ENCODE results near the gene ALG8. TPM values are rescaled to one million over a fixed set of nuclear protein-coding genes. Genes with fewer than 3 reads are reported as not detected.
"Not testable (repeated sequence)": the region's sequence is repeated elsewhere in the genome, so short reads cannot be mapped to it uniquely, and the experiment has no call there.

ALG8 gene
- total RNA-seq: 23.5 and 30.6 TPM in 2 replicates

DNA sequence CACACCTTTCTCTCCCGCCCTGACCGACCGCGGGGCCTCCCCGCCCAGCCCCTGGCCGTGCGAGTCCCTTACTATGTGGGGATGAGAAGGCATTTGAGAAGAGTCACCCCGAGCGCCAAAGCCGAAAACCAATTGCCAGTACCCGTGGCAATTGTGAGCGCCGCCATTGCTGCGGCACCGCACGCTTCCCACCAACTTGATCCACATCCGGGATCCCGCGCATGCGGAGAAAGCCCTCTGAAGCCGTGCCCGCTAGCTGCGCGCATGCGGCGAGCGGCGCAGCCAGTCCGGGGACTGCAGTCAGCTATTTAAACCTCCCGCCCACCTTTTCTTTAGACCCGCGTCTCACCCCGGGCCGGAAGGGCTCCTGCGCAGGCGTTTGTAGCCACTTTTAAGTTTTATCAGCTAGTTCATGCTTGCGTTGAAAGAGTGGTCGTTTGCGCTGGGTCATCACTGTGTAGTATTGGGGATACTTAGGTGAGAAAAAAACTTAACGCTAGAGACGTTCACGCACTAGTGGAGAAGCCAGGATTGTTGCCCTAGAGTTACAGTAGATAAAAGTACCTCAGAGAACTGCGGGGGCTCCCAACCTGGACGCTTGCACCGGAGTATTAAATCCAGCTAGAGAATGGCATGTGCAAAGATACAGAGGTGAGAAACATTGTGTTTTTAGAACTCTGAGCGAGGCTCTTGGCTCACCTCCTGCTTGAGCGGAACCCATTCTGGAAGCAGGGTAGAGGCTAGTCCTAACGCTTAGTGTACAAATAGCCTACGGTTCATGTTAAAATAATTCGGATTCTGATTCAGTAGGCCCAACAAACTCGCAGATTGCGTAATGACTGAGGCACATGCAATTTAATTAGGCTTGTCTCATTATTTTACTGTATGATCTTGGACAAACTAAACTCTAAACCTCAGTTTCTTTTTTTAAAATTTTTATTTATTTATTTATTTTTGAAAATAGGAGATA lies at the start of gene ALG8:
ALG8 (minus strand) TSS at position 205 of the 970 bp plus-strand sequence; CDS start at position 167, 38 bp downstream.
- DNase-seq (ENCODE audit: low read depth in 2 of 2): peak; percentile 96 to 97

DNA sequence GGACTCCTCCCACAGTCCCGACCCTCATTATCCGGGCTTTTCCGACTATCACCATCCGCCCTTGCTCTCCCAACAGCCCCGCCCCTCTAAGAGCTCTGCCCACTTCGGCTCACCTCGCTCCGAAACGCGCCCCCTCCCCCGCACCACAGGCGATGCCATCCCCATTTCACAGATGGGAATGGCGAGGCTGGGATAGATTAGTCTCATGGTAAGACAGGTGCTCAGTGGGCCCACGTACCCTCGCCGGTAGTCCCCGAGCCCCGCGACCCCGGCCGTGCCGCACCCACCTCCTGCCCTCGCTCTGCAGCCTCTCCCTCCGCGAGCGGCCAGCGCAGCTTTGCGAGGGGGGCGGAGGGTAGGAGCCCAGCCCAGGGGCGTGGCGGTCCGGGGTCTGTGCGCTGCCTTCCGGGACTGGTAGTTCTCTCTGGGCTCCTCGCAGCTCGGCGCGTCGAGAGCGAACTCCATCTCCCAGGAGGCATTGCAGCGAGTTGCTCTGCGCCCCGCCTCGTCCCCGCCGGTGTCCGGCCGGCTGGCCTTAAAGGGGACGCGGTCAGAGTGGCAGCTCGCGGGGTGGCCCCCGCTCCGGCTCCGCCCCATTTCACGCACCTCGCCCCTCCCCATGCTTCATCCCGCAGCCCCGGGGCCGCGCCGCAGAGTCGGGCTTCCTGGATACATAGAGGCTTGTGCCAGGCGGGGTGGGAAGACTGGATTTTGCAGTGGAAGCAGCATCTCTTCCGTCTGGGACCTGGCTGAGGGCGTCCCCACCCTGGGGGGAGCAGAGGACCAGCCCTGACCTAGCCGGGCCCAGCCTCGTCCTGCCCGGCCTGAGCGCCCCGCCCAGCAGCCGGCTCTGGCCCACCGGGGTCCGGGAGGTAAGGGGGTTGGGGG lies 49.1 kb upstream of the ALG8 start, which contains the start of the genes KCTD21 and USP35:
KCTD21 (minus strand) TSS at position 341 of the 888 bp plus-strand sequence. CDS start 14,072 bp downstream, outside the sequence.
USP35 (plus strand) TSS at position 634 of the 888 bp plus-strand sequence. CDS start 7,327 bp downstream, outside the sequence.
- peak; percentile 97 to 99 for DNase-seq (ENCODE audit: low read depth in 2 of 2)

DNA sequence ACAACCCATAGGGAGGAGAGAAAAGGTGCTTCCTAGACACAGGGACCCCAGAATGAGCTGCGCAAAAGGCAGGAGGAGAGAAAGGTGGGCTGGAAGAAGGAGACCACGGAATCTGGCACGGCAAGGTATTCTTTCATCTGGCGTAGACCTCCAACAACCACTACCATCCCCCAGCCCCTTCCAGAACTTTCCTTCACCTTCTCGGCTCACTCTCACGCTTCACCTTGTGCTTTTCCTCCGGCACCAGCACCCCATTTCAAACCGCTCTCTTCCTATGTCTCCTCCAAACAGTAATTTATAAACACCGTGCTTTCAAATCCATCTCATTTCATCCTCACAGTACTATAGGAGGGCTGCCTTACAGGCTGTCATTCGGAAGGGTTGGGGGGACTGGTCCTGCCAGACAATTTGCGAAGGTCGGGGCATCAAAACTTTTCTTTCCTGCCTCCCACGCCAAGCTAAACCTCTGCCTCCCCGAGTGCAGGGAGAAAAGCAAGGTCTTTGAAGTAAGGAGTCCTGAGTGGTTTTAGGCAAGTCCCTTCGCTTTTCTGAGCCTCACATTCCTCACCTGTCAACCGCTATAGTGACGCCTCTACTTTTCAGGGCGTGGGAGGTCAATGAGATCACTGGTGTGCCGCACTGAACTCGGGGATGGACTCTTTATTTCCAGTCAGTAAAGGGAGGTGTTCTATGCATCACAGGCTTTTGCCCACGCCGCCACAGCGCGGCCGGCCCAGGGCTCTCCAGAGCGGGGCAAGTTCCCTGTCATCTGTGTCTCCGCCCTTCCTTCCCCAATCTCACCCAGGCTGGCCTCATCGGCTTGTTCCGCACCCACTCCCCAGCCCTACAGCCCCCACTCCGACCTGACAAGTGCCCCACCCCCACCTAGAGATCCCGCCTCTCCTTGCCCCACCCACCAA lies 48.2 kb upstream of the ALG8 start:
- no peak for DNase-seq (ENCODE audit: low read depth in 2 of 2)

DNA sequence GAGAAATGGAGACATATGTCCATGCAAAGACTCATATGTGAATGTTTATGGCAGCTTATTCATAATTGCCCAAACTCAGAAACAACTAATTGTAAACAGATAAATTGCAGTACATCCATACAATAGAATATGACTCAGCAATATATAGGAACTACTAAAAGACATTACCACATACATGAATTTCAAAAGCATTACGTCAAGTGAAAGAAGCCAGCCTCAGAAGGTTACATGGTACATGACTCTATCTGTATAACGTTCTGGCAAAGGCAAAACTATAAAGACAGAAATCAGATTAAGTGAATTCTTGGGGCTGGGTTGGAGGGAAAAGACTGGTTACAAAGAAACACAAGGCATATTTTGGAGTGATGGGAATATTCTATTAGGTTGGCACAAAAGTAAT lies 41.8 kb upstream of the ALG8 start:
- no peak for DNase-seq (ENCODE audit: low read depth in 2 of 2)

DNA sequence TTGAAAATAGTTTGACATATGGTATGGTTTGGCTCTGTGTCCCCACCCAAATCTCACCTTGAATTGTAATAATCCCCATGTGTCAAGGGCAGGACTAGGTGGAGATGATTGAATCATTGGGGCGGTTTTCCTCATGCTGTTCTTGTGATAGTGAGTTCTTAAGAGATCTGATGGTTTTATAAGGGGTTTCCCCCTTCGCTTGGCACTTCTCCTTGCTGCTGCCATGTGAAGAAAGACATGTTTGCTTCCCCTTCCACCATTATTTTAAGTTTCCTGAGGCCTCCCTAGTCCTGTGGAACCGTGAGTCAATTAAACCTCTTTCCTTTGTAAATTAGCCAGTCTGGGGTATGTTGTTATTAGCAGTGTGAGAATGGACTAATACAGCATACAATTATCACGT lies 41.3 kb upstream of the ALG8 start:
- no peak for DNase-seq (ENCODE audit: low read depth in 2 of 2)

DNA sequence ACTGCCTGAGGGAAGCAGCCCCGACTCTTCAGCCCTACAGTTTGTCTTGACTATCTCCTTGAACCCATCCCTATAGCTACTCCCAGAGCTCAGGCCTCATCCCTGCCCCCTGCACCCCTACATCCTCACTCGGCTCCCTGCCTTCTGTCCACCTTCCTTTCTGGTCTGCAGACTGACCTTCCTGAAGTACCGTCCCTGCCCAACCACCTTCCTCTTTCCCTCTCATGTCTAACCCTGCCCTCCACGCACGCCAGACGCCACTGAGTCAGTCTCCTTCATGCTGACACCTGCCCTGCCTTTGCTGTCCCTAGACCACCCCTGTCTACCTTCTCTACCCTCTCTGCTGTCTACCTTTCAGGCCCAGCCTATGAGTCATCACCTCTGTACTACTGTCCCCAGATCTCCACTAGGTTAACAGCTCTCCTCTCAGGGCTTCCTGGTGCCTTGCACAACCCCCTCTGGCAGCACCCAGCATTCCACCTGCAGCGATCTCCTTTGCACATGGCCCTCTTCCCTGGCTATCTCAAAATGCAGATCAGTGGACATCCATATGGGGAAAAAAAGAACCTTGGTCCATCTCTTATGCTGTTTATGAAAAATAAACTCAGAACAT lies 40.1 kb upstream of the ALG8 start:
- DNase-seq (ENCODE audit: low read depth in 2 of 2): no peak

DNA sequence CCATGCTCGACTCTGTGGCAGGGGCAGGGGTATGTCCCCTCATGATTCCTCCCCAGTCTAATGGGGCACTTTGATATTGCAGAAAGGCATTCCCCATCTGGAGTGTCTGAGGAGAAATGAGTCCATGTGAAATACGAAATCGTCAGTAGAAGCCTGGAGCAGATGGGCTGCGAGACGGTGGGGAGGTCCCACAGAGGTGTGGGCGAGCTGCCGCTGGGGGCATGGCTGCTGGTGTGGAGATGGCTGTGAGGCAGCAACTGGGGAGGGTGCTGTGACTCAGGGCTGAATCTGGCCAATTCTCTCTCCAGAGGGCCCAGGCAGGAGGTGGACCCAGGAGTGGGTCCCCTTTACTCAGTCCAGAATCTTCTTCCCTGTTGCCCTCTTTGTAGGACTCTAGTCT lies 37.8 kb upstream of the ALG8 start:
- no peak for DNase-seq (ENCODE audit: low read depth in 2 of 2)

DNA sequence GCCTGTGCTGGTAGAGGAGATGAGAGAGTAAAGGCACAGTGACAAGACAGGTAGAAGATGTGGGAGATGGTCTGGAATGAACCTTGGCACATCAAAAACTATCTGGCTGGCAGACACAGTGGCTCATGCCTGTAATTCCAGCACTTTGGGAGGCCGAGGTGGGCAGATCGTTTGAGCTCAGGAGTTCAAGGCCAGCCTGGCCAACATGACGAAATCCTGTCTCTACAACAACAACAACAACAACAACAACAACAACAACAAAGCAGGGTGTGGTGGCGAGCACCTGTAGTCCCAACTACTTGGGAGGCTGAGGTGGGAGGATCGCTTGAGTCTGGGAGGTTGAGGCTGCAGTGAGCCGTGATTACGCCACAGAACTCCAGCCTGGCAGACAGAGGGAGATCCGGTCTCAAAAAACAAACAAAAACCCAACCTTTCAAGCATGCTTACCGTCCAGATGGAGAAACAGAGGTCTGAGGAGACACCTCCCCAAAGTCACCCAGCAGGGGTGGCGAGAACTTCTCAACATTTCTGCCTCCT lies 37.2 kb upstream of the ALG8 start:
- DNase-seq (ENCODE audit: low read depth in 2 of 2): no peak

DNA sequence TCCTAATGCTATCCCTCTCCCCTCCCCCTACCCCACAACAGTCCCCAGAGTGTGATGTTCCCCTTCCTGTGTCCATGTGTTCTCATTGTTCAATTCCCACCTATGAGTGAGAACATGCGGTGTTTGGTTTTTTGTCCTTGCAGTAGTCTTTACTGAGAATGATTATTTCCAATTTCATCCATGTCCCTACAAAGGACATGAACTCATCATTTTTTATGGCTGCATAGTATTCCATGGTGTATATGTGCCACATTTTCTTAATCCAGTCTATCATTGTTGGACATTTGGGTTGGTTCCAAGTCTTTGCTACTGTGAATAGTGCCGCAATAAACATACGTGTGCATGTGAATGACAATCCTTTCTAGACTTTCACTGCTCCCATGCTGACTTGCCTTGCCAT lies 36.4 kb upstream of the ALG8 start:
- DNase-seq (ENCODE audit: low read depth in 2 of 2): not testable (repeated sequence)

DNA sequence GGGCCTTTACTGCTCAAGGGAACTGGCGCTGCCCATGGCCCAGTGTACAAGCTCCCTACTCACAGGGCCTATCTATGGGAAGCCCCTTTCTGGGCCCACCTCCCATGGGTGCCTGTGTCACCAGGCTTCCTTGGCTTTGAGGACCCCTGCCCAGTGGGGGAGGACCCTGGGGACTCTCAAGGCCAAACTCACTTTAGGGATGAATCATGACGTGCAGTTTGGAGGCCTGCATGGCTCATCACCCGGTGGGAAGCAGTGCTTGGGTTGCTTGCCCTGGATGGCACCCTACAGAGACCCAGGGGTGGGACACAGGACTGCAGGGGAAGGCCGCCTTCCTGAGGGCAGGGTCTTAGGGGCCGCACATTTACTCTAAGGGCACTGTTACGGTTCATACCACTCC lies 32.5 kb upstream of the ALG8 start:
- DNase-seq (ENCODE audit: low read depth in 2 of 2): no peak

DNA sequence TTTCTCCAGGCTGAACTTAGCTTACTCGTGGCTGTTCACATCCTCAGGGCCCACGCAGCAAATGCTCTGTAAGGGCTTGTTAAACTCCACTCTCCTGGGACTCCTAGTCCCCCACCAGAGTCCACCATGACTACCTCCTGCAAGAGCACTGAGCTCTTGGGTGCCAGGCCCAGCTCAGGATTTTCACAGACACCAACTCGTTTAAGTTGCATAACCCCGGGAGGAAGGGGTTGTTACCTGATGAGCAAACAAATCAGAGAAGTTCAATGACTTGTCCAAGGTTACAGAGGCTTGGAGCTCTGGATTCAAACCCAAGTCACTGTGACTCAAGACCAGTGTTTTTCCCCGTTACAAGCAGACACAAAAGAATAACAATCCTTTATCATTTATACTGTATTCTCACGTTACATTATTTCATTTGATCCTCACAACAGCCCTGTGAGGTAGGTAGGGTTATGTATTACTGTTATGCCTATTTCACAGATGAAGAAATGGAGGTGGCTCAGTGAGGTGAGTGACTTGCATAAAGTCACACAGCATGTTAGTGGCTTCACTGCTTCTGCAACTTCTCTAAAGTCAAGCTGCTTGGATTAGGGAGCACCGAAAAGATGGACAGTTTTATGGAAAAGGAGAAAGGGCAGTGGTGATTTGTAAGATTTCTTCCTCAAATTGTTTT lies 31.6 kb upstream of the ALG8 start:
- no peak for DNase-seq (ENCODE audit: low read depth in 2 of 2)

DNA sequence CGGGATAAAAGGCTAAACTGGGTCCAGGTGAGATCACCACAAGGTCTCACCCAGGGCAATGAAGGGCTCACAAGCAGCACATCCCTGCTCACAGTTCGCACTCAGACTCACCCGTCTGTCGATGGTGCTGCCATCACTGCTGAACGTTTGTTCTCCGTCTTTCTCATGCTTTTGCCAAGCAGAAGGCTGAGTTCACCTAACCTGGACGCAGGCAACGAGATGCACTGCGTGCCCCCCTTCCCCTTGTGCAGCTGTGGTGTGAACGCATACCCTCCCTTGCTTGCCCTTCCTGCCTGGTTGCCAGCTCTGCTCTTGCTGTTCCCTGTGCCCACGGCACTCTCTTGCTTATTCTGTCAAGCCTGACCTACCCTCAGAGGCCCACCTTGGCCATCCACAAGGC lies 31.0 kb upstream of the ALG8 start:
- no peak for DNase-seq (ENCODE audit: low read depth in 2 of 2)

DNA sequence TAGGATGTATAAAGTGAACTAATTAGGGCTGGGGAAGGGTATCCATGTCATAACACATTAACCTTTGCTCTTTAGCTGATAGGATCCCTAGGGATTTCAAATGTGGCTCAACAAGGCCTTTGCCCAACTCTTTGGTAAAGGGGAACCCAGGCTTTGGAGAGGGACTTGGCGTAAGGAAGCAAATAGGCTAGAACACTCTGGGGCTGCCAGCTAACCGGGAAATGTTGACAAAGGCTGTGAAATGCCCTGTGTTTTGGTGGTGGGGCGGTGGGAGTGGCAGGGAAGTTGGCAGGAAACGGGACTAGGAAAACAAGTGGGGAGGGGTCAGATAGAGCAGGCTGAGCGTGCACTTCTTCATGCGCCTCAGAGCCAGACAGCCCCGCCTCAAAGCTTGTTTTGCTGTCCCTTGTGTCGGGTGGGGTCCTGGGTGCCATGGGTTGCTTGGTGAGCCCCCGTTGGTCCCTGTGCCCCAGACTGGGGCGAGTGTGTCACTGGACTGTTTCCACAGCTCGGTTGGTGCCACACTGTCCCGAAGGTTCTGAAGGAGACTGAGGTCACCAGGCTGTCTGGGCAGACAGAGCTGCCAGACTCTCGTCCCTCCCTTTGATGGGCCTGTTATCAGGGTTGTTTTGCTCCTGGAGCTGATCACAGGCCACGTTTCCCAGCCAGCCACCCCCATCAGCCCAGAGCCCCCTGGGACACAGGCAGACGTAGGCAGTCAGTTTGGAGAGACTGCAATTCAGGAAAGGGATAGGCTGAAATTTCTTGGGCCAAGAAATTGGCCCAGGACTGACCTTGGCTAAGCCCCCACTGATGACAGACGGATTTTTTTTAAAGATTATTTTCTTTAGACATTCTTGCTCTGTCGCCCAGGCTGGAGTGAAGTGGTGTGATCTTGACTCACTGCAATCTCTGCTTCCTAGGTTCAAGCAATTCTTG lies 29.4 kb upstream of the ALG8 start:
- peak; percentile 42 to 84 for DNase-seq (ENCODE audit: low read depth in 2 of 2)

DNA sequence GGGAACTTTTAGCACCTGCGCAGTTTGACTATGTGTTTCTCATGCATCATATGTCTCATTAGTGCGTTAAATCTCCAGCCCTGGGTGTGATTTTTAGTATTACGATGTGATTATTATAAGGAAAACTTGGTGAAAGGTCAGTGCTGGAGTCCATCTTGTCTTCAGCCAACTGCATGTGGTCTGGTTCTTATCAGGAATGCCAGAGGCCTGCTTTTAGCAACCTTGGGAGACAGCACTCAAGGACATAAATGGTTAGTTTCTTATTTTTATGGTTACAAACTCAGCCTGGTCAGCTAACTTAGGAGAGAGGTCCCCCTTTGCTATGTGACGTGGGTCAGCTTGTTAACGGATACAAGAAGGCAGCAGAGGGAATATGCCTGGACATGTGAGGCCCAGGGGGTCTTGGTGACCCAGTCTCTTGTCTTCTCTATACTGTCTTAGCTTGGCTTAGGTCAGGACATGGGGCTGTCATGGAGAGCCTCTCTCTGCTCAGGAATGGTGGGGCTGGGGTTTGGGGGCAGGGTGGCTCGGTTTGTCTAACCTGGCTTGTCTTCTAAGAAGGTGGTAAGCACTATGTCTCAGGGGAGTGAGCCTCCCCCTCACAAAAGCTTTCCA lies 27.5 kb upstream of the ALG8 start:
- DNase-seq (ENCODE audit: low read depth in 2 of 2): no peak

DNA sequence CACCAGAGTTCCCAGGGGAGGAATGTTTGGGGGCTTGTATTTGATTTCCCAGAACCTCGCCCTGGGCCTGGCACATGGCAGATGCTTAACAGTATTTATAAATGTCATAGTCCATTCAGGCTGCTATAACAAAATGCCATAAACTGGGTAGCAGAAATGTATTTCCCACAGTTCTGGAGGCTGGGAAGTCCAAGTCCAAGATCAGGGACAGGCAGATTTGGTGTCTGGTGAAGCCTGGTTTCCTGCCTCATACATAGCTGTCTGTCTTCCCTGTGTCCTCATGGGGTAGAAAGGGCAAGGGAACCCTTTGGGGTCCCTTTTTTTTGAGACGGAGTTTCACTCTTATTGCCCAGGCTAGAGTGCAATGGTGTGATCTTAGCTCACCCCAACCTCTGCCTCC lies 25.0 kb upstream of the ALG8 start:
- DNase-seq (ENCODE audit: low read depth in 2 of 2): no peak

DNA sequence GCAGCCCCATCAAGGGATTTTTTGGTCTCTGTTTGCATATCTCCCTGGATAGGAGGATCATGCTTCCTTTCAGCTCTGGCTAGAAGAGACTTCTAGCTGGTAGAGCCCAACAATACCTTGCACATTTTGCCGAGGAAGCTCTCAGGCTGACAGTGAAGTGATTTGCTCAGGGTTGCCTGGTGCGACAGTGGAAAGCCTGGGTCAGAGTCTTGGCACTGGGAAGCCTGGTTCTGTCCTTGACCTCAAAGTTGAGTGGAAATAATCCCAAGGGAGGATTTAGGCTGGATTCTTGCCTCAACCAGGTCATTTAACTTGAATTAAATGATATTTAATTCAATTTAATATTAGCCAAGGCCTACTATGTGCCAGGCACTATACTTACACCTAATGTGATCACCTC lies 24.4 kb upstream of the ALG8 start:
- DNase-seq (ENCODE audit: low read depth in 2 of 2): no peak

DNA sequence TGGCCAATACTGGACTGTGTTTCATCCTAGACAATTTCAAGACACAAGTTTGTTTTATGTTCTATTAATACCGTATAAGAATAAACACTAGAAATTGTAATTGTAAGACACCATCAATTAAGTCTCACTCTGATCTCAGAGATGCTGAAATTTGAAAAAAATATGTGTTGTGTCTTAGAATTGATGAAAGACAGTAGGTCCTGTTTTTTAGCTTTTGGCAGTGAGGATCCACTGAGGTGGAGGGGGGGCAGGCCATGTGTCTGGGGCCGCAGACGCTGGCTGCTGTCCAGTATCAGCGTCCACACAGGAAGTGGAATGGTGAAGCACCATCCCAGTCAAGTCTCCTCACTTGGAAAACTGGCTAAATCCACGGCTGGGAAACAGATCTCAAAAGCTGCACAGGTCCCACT lies 22.5 kb upstream of the ALG8 start:
- DNase-seq (ENCODE audit: low read depth in 2 of 2): peak; percentile 32 to 45

DNA sequence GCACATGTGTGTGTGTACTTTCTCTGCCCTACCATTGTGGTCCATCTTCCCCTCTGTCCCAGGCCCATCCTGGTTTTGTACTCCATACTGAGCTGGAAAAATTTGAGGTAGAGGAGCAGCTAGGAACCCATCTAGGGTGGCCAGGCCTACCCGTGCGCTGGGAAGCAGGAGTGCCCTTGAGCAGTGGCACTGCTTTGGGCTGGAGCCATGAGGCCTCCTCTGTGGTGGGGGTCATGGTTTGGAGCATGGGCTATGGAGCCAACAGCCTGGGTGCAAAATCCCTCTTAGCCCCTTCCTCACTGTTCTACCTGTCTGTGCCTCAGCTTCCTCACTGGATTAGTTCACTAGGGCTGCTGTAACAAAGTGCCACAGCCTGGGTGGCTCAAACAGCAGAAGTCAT lies 21.9 kb upstream of the ALG8 start:
- no peak for DNase-seq (ENCODE audit: low read depth in 2 of 2)

Data from lung microvascular endothelial cell (primary cell).